GM21423 (cell line): Measurements from ENCODE around the gene DCAF8.

Source experiments
- ATAC-seq: cut with Tn5 transposase; IDR thresholded peaks from one replicate; pipeline ENCODE4 v1.9.1; 2021; ENCODE audit warnings: mild to moderate bottlenecking, moderate library complexity; ENCODE audit not compliant: unreplicated experiment

DCAF8 gene

DNA sequence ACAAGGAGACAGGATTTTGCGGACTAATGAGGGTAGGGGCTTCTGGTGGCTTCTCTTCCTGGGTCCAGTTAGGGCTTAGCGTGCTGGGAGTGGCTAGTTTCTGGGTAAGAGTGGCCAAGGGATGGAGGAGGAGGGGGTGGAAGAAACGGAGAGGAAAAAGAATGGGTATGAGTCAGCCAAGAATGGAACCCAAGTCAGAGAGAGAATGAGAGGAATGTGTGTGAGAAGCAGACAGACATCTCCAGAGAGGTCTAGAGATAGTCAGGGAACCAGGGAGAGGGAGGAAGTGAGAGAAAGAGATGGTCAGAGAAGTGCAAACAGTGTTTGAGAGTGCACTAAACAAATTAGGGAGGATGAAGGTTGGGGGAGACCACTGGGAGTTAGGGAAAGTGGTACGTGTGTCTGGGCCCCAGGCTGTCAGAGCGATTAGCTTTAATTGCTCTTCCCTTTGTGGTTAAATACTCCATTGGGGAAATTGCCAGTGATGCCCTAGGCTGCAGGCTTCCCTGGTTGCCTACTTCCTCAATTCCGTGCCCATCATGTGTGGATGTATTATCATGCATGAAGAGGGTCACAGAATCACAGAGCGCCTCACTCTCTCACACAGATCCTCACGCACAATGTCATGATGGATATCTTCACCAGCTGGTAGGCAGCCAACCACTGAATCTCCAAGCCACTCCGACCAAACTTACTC lies 55.8 kb downstream of the DCAF8 start:
- ATAC-seq = no peak

DNA sequence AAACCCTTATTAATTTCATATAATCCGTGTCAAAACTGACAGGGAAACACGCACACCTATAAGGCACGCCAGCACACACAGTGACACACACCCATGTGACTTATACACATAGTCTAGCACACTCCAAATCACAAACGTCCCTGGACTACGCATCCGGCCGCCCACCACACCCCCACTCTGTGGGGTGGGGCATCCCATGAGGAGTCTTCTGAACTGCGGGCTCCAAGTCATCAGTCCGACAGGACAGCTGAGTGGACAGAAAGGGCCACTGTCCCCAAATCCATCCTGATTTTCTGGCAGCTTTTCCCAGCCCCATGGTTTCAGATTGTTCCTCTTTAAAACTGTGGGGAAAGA lies 56.3 kb downstream of the DCAF8 start:
- no peak for ATAC-seq

DNA sequence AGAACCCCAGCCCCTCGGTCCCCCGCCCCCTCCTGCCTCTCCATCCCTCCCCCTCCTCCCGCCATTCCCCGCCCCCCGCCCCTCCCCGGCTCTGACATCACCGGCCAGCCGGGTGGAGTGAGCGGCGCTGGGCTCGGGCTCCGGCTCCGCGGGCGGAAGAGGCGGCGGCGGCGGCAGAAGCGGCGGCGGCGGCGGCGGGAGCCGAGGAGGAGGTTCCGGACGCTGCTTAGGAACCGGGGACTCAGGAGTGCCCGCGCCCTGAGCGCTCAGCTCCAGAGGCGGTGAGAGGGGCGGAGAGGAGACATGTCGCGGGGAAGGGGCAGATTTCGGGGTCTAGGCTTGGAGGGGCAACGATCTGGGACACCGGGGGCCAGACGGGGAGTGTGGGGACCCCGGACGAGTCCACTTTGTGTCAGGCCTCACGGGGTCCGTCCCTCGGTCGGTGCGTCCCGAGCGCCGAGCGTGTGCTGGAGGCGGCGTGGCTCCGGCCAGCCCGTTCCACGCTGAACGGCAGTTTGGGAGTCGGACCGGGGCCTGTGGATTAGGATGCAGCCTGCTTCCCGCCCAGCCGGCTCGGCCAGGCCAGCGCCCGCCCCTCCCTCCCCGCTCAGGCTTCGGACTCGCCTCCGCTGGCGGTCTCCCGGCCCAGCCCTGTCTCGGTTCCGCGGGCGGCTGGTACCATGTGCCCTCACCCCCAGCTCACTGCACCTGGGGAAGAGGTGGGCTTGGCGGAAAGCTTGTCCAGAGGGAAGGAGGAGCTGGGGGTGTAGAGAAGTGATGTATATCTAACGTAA lies 56.9 kb downstream of the DCAF8 start, which contains the start of gene PEA15:
TSS of gene PEA15 (plus strand) at position 143 of the 794 bp plus-strand sequence. CDS start 6,161 bp downstream, outside the sequence.
- ATAC-seq = peak; percentile 42

DNA sequence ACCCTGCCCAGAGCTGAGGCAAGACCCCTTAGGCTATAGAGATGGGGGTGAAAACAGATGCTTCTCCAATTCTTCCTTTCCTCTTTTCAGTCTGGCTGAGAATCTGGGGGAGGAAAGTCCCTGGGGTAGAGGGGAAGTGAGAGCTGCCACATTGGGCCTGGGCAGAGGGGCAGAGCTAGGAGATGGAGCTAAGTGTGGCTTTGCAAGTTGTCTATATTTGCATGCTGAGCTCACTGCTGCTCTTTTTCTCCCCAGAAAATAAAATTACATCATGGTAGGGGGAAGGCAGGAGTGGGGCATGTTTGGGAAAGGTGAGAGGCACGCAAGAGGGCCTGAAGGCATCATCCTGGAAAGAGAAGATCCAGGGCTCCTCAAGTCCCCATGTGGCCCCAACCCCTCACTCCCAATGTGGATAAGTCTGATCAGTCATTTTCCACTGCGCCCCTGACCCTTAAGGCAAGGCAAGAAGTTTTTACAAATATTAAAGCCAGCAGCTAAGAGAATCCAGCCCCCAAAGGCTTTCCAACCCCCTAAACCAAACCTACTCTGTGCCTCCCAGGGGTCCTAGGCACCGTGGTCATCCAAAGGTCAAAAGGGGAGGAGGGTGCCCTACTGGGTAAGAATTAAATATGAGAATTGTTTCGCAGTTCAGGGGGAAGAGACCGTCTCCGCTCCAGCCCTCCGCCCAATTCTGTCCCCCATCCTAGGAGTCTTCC lies 57.7 kb downstream of the DCAF8 start:
- ATAC-seq = peak; percentile 57

DNA sequence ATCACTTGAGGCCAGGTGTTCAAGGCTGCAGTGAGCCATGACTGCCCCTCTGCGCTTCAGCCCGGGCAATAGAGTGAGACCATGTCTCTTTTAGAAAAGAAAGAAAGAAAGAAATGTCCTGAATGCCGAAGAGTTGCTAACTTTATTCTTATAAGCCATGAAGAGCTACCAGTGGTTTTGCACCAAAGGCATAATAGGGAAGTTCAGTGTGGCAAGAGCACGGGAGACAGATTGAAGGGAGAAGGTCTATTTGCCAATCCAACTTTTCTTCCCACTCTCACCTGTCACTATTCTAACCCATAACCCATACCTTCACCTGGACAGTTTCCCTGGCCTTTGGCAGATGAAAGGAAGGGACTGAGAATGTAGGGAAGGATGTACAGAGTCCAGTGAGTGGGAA lies 61.6 kb downstream of the DCAF8 start:
- no peak for ATAC-seq

DNA sequence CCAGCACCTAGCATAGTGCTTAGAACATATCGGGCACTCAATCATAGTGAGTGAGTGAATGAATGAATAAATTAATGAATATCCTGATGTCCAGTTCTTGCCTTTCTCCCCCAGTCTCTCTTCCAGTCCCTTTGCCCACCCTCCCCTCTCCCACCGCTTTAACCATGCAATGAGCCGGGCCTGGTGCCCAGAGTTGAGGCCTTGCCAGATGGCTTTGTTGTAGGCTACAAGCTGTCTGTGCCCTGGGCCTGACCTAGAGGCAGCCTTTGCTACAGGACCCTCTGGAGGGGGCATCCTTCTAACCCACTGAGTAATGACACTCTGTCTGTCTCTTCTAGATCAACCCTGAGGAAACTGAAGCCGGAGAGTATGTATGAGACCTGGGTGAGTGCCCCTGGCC lies 65.1 kb downstream of the DCAF8 start:
- no peak for ATAC-seq

DNA sequence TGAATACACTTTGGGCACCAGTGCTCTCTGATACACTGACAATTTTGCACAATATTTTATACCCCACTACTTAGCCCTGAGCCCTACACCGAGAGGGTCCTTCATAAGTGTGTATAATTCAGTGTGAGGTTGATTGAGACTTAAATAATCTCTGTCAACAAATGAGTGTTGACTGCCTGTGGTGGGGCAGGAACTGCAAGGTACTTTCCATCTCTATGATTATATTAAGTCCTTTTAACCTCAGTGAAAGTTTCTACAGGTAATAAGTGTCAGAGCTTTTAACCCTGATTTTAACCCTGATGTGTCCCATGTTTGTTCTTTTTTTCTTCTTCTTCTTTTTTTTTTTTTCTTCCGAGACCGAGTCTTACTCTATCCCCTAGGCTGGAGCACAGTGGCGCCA lies 66.2 kb downstream of the DCAF8 start:
- ATAC-seq = no peak

DNA sequence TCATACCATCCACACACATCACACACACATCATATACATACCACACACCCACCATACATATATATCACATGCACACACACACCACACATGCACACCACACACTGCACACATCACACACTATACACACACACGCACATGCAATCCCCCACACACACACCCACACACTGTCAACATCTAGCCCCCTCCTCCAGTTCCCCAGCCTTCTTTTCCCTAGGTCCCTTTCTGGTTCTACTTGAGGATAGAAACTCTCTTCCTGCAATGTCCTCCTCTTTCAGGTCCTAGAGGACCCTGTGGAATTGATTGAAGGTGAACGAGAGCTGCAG lies 67.7 kb downstream of the DCAF8 start:
- no peak for ATAC-seq

DNA sequence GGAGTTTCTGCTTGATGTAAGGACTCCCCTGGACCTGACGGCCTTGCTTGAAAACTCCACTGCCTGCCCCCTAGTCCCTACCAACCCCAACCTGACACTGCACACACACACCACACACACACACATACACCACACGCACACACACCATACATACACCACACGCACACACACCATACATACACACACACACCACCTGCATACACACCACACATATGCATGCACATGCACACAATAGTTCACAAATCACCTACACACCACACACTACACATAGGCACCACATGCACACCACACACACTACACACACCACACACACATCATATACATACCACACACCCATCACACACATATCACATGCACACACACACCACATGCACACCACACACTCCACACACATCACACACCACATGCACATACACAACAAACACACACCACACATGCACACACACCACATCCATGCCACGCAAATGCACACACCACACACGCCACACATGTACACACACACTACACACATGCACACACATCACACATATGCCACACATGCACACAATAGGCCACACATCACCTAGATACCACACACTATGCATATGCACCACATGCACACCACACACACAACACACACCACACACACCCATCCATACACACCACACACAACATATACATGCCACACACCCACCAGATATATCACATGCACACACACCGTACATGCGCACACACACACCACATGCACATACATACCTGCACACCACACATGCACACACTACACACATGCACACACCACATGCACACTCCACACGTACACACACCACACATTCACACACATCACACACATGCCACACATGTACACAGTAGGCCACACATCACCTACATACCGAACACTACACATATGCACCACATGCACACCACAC lies 68.3 kb downstream of the DCAF8 start:
- ATAC-seq = no peak

DNA sequence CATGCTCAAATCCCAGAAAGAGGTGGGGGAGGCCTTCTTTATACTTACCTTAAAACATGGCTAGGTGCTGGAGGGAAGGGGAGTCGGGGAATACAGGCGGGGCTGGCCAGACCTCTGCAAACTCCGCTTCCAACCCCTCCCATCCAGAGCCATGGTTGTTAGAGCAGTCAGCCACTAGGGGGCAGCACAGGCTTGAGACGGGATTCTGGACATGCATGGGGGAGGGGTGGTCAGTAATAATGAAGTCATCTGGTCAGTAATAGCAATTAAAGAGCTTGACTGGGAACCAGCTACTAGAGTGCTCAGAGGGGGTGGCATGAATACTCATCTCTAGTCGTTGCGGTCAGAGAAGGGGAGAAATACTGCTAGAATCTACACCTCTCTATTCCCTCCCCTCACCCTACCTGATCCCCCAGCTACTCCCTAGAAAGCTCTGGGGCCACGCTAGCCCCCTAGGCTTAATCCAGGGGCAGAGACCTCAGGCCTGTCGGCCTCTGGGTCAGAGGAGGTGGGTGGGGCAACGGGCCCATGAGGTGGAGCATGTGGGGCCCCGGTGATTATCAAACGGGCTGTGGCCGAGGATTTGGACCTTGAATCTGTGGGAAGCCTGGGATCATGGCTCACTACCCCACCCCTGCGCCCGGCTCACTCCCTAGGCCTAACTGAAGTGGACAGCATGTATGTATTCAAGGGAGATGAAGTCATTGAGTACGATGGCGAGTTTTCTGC lies 69.1 kb downstream of the DCAF8 start:
- peak; percentile 59 for ATAC-seq

DNA sequence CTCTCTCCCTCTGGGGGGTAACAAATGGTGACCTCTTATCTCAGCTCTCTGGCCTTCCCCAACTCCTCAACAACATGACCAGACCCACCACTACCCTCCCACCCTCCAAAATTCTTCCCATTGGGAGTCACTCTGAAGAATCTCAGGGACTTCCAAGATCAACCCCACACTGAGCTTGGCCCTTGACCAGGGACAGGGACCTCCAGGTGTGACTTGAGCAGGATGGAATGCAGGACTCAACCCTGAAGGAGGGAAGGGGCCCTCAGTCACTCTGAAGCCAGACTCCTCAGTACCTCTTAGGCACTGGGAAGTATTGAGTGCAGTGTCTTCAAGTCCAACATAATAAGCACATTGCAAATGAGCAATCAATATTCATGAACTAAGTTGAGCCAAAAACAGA lies 70.1 kb downstream of the DCAF8 start:
- ATAC-seq = no peak

DNA sequence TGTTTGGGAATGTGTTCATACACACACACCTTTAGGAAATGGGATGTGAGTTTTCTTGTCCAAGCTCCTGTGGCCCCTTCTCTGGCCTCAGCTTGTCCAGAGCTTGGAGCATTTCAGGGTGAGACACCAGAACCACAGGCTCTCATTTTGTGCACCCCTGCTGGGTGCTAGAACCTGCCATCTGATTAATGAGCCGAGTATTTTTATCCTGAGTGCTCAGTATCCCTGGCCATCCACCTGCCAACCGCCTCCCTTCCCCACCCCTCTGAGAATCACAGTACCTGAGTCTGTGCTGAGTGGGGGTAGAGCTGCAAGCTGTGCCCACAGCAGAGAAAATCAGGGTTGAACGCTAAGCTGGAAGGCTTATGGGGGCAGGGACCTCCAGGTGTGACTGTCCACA lies 70.6 kb downstream of the DCAF8 start:
- no peak for ATAC-seq

DNA sequence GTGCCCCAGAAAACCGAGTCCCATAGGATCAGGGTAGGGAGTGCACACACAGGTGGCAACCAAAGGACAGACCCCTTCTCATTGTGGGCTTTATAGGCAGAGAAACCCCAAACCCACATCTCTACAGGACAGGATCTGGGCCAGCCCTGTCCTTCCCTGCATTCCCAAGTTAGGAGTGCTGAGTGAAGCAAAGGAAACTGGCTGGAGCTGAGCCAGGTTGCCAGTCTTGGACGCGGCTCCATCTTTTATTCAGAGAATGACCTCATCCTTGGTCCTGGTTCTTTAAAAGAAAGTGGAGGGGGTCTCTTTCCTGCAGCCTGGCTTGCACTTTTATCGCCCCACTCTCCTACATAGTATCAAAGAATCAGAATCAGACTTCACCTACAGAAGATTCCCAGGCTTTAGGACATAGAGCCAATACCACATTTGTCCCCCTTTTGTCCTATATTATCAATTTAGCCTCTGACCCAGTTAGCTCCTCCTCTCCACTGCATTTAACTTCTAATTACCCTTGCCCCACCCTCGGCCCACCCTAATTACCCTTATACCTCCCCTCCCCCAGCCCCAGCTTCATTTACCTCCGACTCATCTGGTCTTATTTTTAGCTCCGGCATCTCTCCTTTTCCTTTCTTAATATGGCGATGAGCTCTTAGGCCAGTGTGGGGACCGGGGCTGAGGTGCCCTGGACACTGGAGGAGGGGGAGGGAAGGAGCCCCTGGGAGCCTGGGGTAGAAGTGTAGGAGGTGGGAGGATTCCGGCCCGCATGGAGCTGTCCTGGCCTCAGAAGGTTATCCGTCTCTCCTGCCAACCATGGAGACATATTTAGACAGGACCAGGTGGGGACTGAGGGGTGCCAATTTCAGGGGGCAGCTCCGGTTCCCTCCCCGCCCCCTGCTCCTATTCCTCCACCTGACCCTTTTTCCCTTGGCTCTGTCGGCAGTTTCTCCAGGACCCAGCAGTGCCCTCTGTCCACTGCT lies 72.4 kb downstream of the DCAF8 start, which contains the start of gene CASQ1:
TSS of gene CASQ1 (plus strand) at position 927 of the 977 bp plus-strand sequence. CDS start 177 bp downstream, outside the sequence.
- ATAC-seq = no peak

DNA sequence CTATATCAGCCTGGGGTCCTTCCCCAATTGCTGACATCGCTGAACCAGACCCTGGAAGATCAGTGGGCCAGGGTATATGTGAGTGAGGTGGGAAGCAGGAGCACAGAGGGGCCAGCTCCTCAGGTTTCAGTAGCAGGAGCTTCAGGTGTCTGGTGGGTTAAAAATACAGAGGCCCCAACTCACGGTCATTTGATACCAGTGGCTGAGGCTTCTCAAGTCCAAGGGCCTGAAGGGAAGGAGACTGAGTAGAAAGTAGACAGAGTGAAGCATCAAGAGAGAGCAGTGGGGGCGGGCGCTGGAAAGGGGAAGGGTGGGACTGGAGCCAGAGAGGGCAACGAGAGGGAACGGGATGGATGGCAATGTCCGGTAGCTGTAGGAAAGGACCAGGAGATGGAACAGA lies 74.0 kb downstream of the DCAF8 start:
- ATAC-seq = no peak

DNA sequence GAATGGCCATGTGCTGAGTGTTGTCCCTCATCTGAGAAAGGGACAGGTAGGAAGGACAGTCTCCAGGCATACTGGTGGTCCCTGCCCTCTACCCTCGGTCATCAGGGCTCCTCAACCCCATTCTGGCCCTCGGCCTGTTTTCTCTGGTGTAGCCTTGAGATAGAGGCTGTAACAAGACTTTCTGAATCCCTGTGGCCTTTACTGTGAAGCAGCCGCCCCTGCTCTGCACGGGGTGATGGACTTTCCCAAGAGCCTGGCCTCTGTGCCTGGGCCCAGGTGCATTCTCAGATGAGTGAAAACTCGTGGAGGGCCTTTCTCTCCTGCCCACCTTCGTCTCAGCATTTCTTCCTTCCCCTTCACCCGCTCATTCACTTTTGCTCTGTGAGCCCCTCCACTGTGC lies 74.9 kb downstream of the DCAF8 start:
- no peak for ATAC-seq

DNA sequence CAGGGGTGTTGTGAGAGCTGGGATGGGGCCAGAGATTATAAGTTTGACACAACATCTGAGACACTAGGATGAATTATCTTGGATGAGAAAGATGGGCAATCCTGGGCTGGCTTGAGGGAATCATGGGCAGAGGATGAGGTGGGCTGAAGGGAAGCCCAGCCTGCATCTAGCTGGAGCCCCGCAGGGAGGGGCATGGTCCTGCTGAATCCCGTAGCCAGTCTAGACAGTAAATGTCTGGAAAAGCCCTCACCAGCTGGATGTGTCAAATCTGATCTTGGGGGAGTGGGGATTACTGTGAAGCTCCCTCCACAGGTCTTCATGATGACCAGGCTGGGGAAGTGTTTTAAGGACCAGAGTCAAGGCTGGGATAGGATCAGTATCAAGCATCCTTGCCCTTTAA lies 75.6 kb downstream of the DCAF8 start:
- no peak for ATAC-seq

DNA sequence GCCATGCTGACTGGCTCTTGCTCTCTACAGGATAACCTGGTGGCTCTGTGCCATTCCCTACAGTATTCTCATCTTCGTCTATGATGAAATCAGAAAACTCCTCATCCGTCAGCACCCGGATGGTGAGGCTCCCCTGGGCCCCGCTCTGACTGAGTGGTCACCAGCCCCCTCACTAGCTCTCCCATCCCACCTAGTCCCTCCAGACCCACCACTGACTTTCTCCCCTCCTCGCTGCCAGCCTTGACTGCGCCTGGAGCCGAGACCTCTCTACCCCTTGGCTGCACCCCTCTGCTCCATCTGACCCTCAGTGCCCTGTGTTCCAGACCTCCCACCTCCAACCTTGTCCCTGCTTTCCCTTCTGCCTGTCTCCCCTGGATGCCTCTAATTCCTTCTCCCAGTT lies 76.1 kb downstream of the DCAF8 start:
- ATAC-seq = no peak

DNA sequence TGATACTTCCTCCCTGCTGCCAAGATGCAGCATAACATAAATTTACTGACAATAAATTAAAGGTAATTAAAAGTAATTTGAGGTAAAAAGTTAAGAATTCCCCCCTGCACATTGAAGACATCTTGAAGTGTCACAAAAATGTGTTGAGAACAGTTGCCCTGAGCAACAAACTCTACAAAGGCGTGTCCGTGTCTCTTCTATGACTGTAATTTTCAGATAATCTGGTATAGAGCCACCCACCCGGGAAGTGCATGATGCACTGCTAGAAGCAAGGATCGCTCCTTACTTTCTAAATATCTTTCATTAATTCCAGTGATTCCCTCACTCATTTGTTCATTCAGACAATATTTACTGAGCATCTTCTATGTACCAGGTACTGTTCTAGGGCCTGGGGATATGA lies 83.0 kb downstream of the DCAF8 start:
- no peak for ATAC-seq

DNA sequence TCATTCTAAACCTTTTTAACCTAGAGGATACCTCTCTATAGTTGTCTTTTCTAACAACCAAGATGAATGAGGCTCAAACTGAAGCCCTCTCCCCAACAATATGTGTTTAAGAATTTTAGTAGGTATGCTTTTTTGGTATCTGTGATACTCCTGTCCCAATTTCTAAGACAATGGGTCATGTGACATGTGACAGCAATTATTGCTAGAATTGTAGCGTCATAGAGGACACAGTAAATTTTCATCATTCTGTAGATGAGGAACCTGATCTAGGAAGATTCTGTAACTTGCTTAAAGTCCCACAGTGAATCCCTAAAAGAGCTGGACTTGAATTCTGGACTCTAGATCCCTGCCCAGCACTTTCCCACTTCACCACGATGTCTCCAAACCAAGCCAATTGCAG lies 83.6 kb downstream of the DCAF8 start:
- no peak for ATAC-seq
